ENCODE measurements around the gene PDE4A. TPM values are rescaled to one million over a fixed set of nuclear protein-coding genes. Genes with fewer than 3 reads are reported as not detected.

The PDE4A gene
- total RNA-seq, 3 donors from 2014 or later (not counting 1 experiment from before 2014, with no cell fraction given) = 34.2 to 46.2 (median 44.9) TPM

GRCh38 chr19:10424011-10424637, 3.8 kb downstream of the PDE4A start:
- peak; percentile 91 for TF ChIP-seq CTCF (IDR thresholded peaks at IDR 0.05)
- Mint-ChIP-seq H3K4me3 (peak overlapping the region; percentile 88), H3K9me3 (peaks cover 2 to 3% of the 10 kb centered on the region in 2 donors), H3K4me1 (peaks cover 49 to 73% of the 10 kb centered on the region in 2 donors), H3K36me3 (peaks cover 7% of the 10 kb centered on the region), H3K27me3 (ENCODE audit: low read depth in 2 of 2) (peaks cover 27% of the 10 kb centered on the region in 2 donors), H3K27ac (peak overlapping the region; percentile 95 to 96)
- Histone ChIP-seq H3K27me3 (ENCODE audit: control insufficient read depth, insufficient read depth, low read length) (peaks cover 29% of the 10 kb centered on the region), H3K27ac (ENCODE audit: low read length) (peak overlapping the region; percentile 69), H3K36me3 (ENCODE audit: control insufficient read depth, insufficient read depth, low read length) (no peaks in the 10 kb centered on the region), H3K4me1 (ENCODE audit: control insufficient read depth, insufficient read depth, low read length) (peaks cover 87% of the 10 kb centered on the region), H3K4me3 (ENCODE audit: low read length) (peak overlapping the region; percentile 24), H3K9me3 (ENCODE audit: control insufficient read depth, insufficient read depth, low read length) (no peaks in the 10 kb centered on the region)
- intact Hi-C loops (cut with micrococcal nuclease) = loop anchor here (2.0 to 5.0 kb wide), 2 partner anchors 15 to 228 kb away; partner anchors contain the start of gene ILF3
- WGBS (ENCODE audit: insufficient coverage) = 1% methylated on average over 37 of the region's 38 CpGs
- peak; percentile 14 to 28 (median 23) for ATAC-seq
- DNase-seq = peak; percentile 69 to 81

GRCh38 chr19:10427169-10427568, 6.8 kb downstream of the PDE4A start:
- peaks cover 7% of the 10 kb centered on the region for H3K36me3 Mint-ChIP-seq
- H3K4me1 ChIP-seq (ENCODE audit: control insufficient read depth, insufficient read depth, low read length) = peaks cover 83% of the 10 kb centered on the region
- H3K27me3 Mint-ChIP-seq (ENCODE audit: low read depth in 2 of 2) = peaks cover 3 to 9% of the 10 kb centered on the region in 2 donors
- peak overlapping the region; percentile 97 for H3K27ac ChIP-seq (ENCODE audit: low read length)
- H3K36me3 ChIP-seq (ENCODE audit: control insufficient read depth, insufficient read depth, low read length) = no peaks in the 10 kb centered on the region
- peak overlapping the region; percentile 95 to 96 for H3K27ac Mint-ChIP-seq
- ATAC-seq = no peak
- TF ChIP-seq CTCF (IDR thresholded peaks at IDR 0.05) = no peak
- peaks cover 7% of the 10 kb centered on the region for H3K27me3 ChIP-seq (ENCODE audit: control insufficient read depth, insufficient read depth, low read length)
- H3K4me3 Mint-ChIP-seq = peak overlapping the region; percentile 89
- H3K4me3 ChIP-seq (ENCODE audit: low read length) = no peak overlapping the region
- H3K9me3 Mint-ChIP-seq = peaks cover 2 to 3% of the 10 kb centered on the region in 2 donors
- no peaks in the 10 kb centered on the region for H3K9me3 ChIP-seq (ENCODE audit: control insufficient read depth, insufficient read depth, low read length)
- intact Hi-C loops (cut with micrococcal nuclease) = loop anchor here (5.0 kb wide), 1 partner anchor 325 kb away; the partner anchor contains the start of gene ANGPTL6
- H3K4me1 Mint-ChIP-seq = peaks cover 56 to 74% of the 10 kb centered on the region in 2 donors
- DNase-seq = no peak
- WGBS (ENCODE audit: insufficient coverage) = 90% methylated on average over 6 of the region's 6 CpGs

GRCh38 chr19:10428996-10429381, 8.7 kb downstream of the PDE4A start:
- intact Hi-C loops (cut with micrococcal nuclease) = loop anchor here (1.0 to 5.0 kb wide), 2 partner anchors 26 to 327 kb away; partner anchors contain the start of genes ANGPTL6 and CDC37
- H3K4me3 Mint-ChIP-seq = peak overlapping the region; percentile 89
- peaks cover 7% of the 10 kb centered on the region for H3K36me3 Mint-ChIP-seq
- H3K27ac Mint-ChIP-seq = peak overlapping the region; percentile 95 to 96
- Histone ChIP-seq H3K9me3 (ENCODE audit: control insufficient read depth, insufficient read depth, low read length) (no peaks in the 10 kb centered on the region), H3K27me3 (ENCODE audit: control insufficient read depth, insufficient read depth, low read length) (no peaks in the 10 kb centered on the region), H3K4me1 (ENCODE audit: control insufficient read depth, insufficient read depth, low read length) (peaks cover 88% of the 10 kb centered on the region), H3K36me3 (ENCODE audit: control insufficient read depth, insufficient read depth, low read length) (no peaks in the 10 kb centered on the region), H3K27ac (ENCODE audit: low read length) (peak overlapping the region; percentile 97), H3K4me3 (ENCODE audit: low read length) (no peak overlapping the region)
- H3K9me3 Mint-ChIP-seq = peaks cover 2 to 3% of the 10 kb centered on the region in 2 donors
- H3K27me3 Mint-ChIP-seq (ENCODE audit: low read depth in 2 of 2) = peaks cover 3 to 7% of the 10 kb centered on the region in 2 donors
- 76% methylated on average over 5 of the region's 5 CpGs for WGBS (ENCODE audit: insufficient coverage)
- no peak for TF ChIP-seq CTCF (IDR thresholded peaks at IDR 0.05)
- peaks cover 63 to 81% of the 10 kb centered on the region in 2 donors for H3K4me1 Mint-ChIP-seq
- DNase-seq (no peak), ATAC-seq (no peak)
